HCT116 (cell line): ENCODE measurements around the gene RGS7.

Experiments
- CBX3 ChIP-seq: IDR thresholded peaks from 2 replicates; pipeline ENCODE4 v1.6.1; 2012; ENCODE audit warnings: low read depth
- CEBPB ChIP-seq: IDR thresholded peaks from 2 replicates; pipeline ENCODE4 v1.6.1; 2012; ENCODE audit warnings: low read depth
- EGR1 ChIP-seq: IDR thresholded peaks from 2 replicates; pipeline ENCODE4 v1.6.1; 2012; ENCODE audit warnings: low read depth
- EZH2 ChIP-seq: fragments of 200-600 bp; sonication (generic); IDR thresholded peaks from 2 replicates; pipeline ENCODE4 v1.6.1; 2017; ENCODE audit warnings: antibody characterized with exemption, mixed run types
- POLR2A ChIP-seq: IDR thresholded peaks from 2 replicates; pipeline ENCODE4 v1.7.0; 2011; ENCODE audit warnings: borderline replicate concordance; ENCODE audit not compliant: insufficient read depth, insufficient read length; ENCODE audit errors: extremely low read depth
- POLR2AphosphoS5 ChIP-seq: IDR thresholded peaks from 2 replicates; pipeline ENCODE4 v1.6.1; 2011; ENCODE audit warnings: mild to moderate bottlenecking, low read depth, low read length, moderate library complexity
- SP1 ChIP-seq: IDR thresholded peaks from 2 replicates; pipeline ENCODE4 v1.6.1; 2012; ENCODE audit warnings: low read depth
- TCF7L2 ChIP-seq: IDR thresholded peaks from 2 replicates; pipeline ENCODE4 v1.7.0; 2011; ENCODE audit warnings: borderline replicate concordance, inconsistent platforms; ENCODE audit not compliant: insufficient read depth, insufficient read length; ENCODE audit errors: extremely low read depth
- ZNF274 ChIP-seq: fragments of 200-500 bp; sonication (Bioruptor generic); IDR thresholded peaks from 2 replicates; pipeline ENCODE4 v1.6.1; 2014; ENCODE audit warnings: mild to moderate bottlenecking, low read depth, low read length, inconsistent platforms
- TF ChIP-seq, protein P1 (sequence below), 3 experiments: fragments of 200-600 bp in 1 of 3; sonication (generic) in 1 of 3; IDR thresholded peaks in 2 of 3; conservative IDR thresholded peaks in 1 of 3; 2 replicates each; pipeline ENCODE4 v1.5.1; 2012 to 2017; ENCODE audit warnings: low read depth in 2 of 3, low read length in 2 of 3, antibody characterized with exemption in 1 of 3, borderline replicate concordance in 1 of 3, control low read depth in 1 of 3, mild to moderate bottlenecking in 1 of 3, mixed read lengths in 1 of 3, mixed run types in 1 of 3, moderate library complexity in 1 of 3; ENCODE audit not compliant: insufficient read depth in 1 of 3
- TF ChIP-seq, protein P2 (sequence below): IDR thresholded peaks from 2 replicates; pipeline ENCODE4 v1.6.1; 2011; ENCODE audit warnings: mild to moderate bottlenecking, low read length, moderate library complexity; ENCODE audit not compliant: insufficient replicate concordance; ENCODE audit errors: extremely low read depth
- TF ChIP-seq, protein P3 (sequence below): IDR thresholded peaks from 2 replicates; pipeline ENCODE4 v1.6.1; 2012

DNA sequence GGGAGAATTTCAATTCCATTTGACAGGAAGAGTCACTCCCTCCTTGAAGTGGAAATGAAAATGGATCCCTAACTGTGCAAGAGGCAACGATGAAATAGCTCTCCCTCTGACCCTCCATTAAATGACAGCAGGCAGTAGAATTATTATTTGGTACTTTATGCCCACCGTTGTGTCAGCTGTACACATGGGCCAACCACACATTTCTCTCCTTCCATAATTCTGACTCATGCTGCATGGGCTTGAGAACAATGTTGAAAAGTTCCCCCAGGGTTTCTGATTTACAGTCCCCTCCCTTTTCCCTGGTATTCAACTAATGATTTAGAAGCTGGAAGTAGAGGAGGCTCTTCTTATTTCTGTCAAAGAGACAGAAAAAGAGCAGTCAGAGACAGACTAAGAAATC is 103.5 kb downstream of the RGS7 start:
- TF ChIP-seq, protein P1, sequence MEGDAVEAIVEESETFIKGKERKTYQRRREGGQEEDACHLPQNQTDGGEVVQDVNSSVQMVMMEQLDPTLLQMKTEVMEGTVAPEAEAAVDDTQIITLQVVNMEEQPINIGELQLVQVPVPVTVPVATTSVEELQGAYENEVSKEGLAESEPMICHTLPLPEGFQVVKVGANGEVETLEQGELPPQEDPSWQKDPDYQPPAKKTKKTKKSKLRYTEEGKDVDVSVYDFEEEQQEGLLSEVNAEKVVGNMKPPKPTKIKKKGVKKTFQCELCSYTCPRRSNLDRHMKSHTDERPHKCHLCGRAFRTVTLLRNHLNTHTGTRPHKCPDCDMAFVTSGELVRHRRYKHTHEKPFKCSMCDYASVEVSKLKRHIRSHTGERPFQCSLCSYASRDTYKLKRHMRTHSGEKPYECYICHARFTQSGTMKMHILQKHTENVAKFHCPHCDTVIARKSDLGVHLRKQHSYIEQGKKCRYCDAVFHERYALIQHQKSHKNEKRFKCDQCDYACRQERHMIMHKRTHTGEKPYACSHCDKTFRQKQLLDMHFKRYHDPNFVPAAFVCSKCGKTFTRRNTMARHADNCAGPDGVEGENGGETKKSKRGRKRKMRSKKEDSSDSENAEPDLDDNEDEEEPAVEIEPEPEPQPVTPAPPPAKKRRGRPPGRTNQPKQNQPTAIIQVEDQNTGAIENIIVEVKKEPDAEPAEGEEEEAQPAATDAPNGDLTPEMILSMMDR (IDR thresholded peaks at IDR 0.05 in 2 of 3, conservative IDR thresholded peaks at IDR 0.05 in 1 of 3; ENCODE audit: borderline replicate concordance in 1 of 3, insufficient read depth in 1 of 3, low read depth in 2 of 3, low read length in 2 of 3), result no peak
- TF ChIP-seq POLR2A (no peak), ZNF274 (no peak), EZH2 (no peak), POLR2AphosphoS5 (no peak), EGR1 (no peak), SP1 (no peak), TCF7L2 (no peak), CEBPB (no peak), CBX3 (no peak)
- TF ChIP-seq, protein P2, sequence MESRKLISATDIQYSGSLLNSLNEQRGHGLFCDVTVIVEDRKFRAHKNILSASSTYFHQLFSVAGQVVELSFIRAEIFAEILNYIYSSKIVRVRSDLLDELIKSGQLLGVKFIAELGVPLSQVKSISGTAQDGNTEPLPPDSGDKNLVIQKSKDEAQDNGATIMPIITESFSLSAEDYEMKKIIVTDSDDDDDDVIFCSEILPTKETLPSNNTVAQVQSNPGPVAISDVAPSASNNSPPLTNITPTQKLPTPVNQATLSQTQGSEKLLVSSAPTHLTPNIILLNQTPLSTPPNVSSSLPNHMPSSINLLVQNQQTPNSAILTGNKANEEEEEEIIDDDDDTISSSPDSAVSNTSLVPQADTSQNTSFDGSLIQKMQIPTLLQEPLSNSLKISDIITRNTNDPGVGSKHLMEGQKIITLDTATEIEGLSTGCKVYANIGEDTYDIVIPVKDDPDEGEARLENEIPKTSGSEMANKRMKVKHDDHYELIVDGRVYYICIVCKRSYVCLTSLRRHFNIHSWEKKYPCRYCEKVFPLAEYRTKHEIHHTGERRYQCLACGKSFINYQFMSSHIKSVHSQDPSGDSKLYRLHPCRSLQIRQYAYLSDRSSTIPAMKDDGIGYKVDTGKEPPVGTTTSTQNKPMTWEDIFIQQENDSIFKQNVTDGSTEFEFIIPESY, result no peak
- TF ChIP-seq, protein P3, sequence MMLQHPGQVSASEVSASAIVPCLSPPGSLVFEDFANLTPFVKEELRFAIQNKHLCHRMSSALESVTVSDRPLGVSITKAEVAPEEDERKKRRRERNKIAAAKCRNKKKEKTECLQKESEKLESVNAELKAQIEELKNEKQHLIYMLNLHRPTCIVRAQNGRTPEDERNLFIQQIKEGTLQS, result no peak
